HepG2 (cell line): ENCODE measurements around the gene HACE1. TPM values are rescaled to one million over a fixed set of nuclear protein-coding genes. Genes with fewer than 3 reads are reported as not detected.

Experiments
- BRD4 ChIP-seq: sonication (generic); formaldehyde crosslinking; IDR thresholded peaks from 2 replicates; pipeline ENCODE4 v1.4.0; 2020; ENCODE audit warnings: missing genetic modification reagents
- CAMTA2 ChIP-seq: sonication (generic); formaldehyde crosslinking; IDR thresholded peaks from 2 replicates; pipeline ENCODE4 v1.4.0; 2020; ENCODE audit warnings: mild to moderate bottlenecking, missing genetic modification reagents, borderline replicate concordance
- ELF3 ChIP-seq: IDR thresholded peaks from 2 replicates; pipeline ENCODE4 v1.6.1; 2016; ENCODE audit warnings: missing genetic modification reagents, missing compliant biosample characterization
- GFI1 ChIP-seq: sonication (generic); formaldehyde crosslinking; IDR thresholded peaks from 2 replicates; pipeline ENCODE4 v1.5.0; 2020; ENCODE audit warnings: missing genetic modification reagents, mild to moderate bottlenecking, borderline replicate concordance
- MYNN ChIP-seq: sonication (generic); formaldehyde crosslinking; IDR thresholded peaks from 2 replicates; pipeline ENCODE4 v1.4.0; 2020; ENCODE audit warnings: mild to moderate bottlenecking, low read depth, missing genetic modification reagents
- RAD51 ChIP-seq: fragments of 450-650 bp; IDR thresholded peaks from 2 replicates; pipeline ENCODE4 v1.6.1; 2016; ENCODE audit warnings: borderline replicate concordance
- TMF1 ChIP-seq: sonication (generic); formaldehyde crosslinking; IDR thresholded peaks from 2 replicates; pipeline ENCODE4 v1.8.1; 2022; ENCODE audit warnings: low read depth, missing genetic modification reagents
- ZBTB20 ChIP-seq: sonication (generic); formaldehyde crosslinking; IDR thresholded peaks from 2 replicates; pipeline ENCODE4 v1.8.1; 2023; ENCODE audit warnings: missing genetic modification reagents, low read depth, mild to moderate bottlenecking, borderline replicate concordance
- ZBTB21 ChIP-seq: sonication (generic); formaldehyde crosslinking; IDR thresholded peaks from 2 replicates; pipeline ENCODE4 v1.4.0; 2020; ENCODE audit warnings: missing genetic modification reagents
- ZKSCAN1 ChIP-seq: fragments of 150-350 bp; IDR thresholded peaks from 2 replicates; pipeline ENCODE4 v1.6.1; 2014; ENCODE audit warnings: low read length
- ZNF318 ChIP-seq: sonication (generic); formaldehyde crosslinking; IDR thresholded peaks from 2 replicates; pipeline ENCODE4 v1.4.0; 2020; ENCODE audit warnings: mild to moderate bottlenecking, missing genetic modification reagents
- ZNF83 ChIP-seq: sonication (generic); formaldehyde crosslinking; IDR thresholded peaks from 2 replicates; pipeline ENCODE4 v1.4.0; 2020; ENCODE audit warnings: missing genetic modification reagents, mild to moderate bottlenecking, borderline replicate concordance
- ZSCAN20 ChIP-seq: sonication (generic); formaldehyde crosslinking; IDR thresholded peaks from 2 replicates; pipeline ENCODE4 v1.4.0; 2020; ENCODE audit warnings: missing genetic modification reagents, mild to moderate bottlenecking, borderline replicate concordance
- polyA plus RNA-seq, 8 experiments: library from polyadenylated mRNA; depleted of rRNA in 3 of 8; stranded (reverse) in 7 of 8; unstranded in 1 of 8; fragments of >200 nt; fragmentation: Illumina TruSeq in 4 of 8; extraction: Trizol in 4 of 8; gene quantifications; 2 replicates each; pipeline versions ENCODE4 v1.2.1 to v1.2.3, GENCODE V29; 2011 to 2016; ENCODE audit warnings: low read depth in 4 of 8, missing spikeins in 1 of 8, mixed read lengths in 1 of 8; ENCODE audit not compliant: insufficient read depth in 1 of 8
- total RNA-seq, 5 experiments: library from RNA; depleted of rRNA; stranded (reverse); fragments of >200 nt; fragmentation: Illumina TruSeq; extraction: Trizol; gene quantifications; 2 replicates each; pipeline ENCODE4 v1.2.3, GENCODE V29; 2016; ENCODE audit warnings: low read depth in 1 of 5
- TF ChIP-seq, protein P1 (sequence below): sonication (generic); formaldehyde crosslinking; IDR thresholded peaks from 2 replicates; pipeline ENCODE4 v1.8.0; 2023; ENCODE audit warnings: mild to moderate bottlenecking, missing genetic modification reagents
- TF ChIP-seq, protein P2 (sequence below): sonication (generic); formaldehyde crosslinking; IDR thresholded peaks from 2 replicates; pipeline ENCODE4 v1.4.0; 2020; ENCODE audit warnings: missing genetic modification reagents, borderline replicate concordance

HACE1 gene
- total and polyA plus RNA-seq, 2 of the 13 experiments (the other 11 are each of a cell fraction or from before 2014, with no cell fraction given) = 8.9 to 11.4 TPM

GRCh38 chr6:104859225-104860146 is at the start of gene HACE1 (continued):
- TF ChIP-seq TMF1 (CRISPR knock-in tag) (0 out of 2 replicates have a peak, but pooled peaks have one; percentile 50), ZSCAN20 (no peak), ELF3 (CRISPR knock-in tag) (peak; percentile 46; the same call in 1 of the 2 replicates), ZKSCAN1 (no peak), ZNF318 (CRISPR knock-in tag) (no peak), GFI1 (CRISPR knock-in tag) (peak; percentile 88), CAMTA2 (CRISPR knock-in tag) (peak; percentile 95), ZBTB21 (no peak), ZBTB20 (CRISPR knock-in tag) (peak; percentile 81), MYNN (CRISPR knock-in tag) (no peak), ZNF83 (CRISPR knock-in tag) (peak; percentile 85; the same call in 1 of the 2 replicates), RAD51 (no peak), BRD4 (CRISPR knock-in tag) (peak; percentile 73; the same call in 1 of the 2 replicates)
- TF ChIP-seq, protein P1, sequence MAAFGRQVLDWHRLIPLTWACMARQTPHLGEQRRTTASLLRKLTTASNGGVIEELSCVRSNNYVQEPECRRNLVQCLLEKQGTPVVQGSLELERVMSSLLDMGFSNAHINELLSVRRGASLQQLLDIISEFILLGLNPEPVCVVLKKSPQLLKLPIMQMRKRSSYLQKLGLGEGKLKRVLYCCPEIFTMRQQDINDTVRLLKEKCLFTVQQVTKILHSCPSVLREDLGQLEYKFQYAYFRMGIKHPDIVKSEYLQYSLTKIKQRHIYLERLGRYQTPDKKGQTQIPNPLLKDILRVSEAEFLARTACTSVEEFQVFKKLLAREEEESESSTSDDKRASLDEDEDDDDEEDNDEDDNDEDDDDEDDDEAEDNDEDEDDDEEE (CRISPR knock-in tag) = no peak
- TF ChIP-seq, protein P2, sequence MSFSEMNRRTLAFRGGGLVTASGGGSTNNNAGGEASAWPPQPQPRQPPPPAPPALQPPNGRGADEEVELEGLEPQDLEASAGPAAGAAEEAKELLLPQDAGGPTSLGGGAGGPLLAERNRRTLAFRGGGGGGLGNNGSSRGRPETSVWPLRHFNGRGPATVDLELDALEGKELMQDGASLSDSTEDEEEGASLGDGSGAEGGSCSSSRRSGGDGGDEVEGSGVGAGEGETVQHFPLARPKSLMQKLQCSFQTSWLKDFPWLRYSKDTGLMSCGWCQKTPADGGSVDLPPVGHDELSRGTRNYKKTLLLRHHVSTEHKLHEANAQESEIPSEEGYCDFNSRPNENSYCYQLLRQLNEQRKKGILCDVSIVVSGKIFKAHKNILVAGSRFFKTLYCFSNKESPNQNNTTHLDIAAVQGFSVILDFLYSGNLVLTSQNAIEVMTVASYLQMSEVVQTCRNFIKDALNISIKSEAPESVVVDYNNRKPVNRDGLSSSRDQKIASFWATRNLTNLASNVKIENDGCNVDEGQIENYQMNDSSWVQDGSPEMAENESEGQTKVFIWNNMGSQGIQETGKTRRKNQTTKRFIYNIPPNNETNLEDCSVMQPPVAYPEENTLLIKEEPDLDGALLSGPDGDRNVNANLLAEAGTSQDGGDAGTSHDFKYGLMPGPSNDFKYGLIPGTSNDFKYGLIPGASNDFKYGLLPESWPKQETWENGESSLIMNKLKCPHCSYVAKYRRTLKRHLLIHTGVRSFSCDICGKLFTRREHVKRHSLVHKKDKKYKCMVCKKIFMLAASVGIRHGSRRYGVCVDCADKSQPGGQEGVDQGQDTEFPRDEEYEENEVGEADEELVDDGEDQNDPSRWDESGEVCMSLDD (CRISPR knock-in tag) = peak; percentile 40; the same call in 1 of the 2 replicates
